Activated B cell treated with CpG ODN at 0.5 μM for 24 hours (primary cell): ENCODE data around the gene ARRDC3. TPM values are rescaled to one million over a fixed set of nuclear protein-coding genes. Genes with fewer than 3 reads are reported as not detected.

Experiments
- ATAC-seq: fragments of 200-7000 bp; cut with Tn5 transposase; one replicate; pipeline ENCODE4 v1.10.0; 2021; ENCODE audit warnings: low read depth, mild to moderate bottlenecking, moderate library complexity
- CTCF ChIA-PET: fragments of 350-600 bp; sonication (Branson Sonifier 250); formaldehyde crosslinking; loops from one replicate; lab custom pipeline; 2021; ENCODE audit warnings: antibody characterized with exemption; lab: Charles Lee
- POLR2A ChIA-PET: fragments of 350-600 bp; sonication (Branson Sonifier 250); formaldehyde crosslinking; loops from one replicate; lab custom pipeline; 2021; ENCODE audit warnings: antibody characterized with exemption; lab: Charles Lee
- DNase-seq: peaks from one replicate; pipeline ENCODE4 v3.0.0; 2022
- H3K27ac Mint-ChIP-seq: one replicate; pipeline ENCODE4 v1.8.0; 2020; ENCODE audit warnings: mixed read lengths
- H3K27me3 Mint-ChIP-seq: one replicate; pipeline ENCODE4 v1.8.0; 2021; ENCODE audit warnings: mixed read lengths
- H3K36me3 Mint-ChIP-seq: one replicate; pipeline ENCODE4 v1.8.0; 2021; ENCODE audit warnings: low read depth, mixed read lengths
- H3K4me1 Mint-ChIP-seq: one replicate; pipeline ENCODE4 v1.8.0; 2021; ENCODE audit warnings: mixed read lengths
- H3K4me3 Mint-ChIP-seq: one replicate; pipeline ENCODE4 v1.8.0; 2020; ENCODE audit warnings: mild to moderate bottlenecking, mixed read lengths
- H3K9me3 Mint-ChIP-seq: one replicate; pipeline ENCODE4 v1.8.0; 2020; ENCODE audit warnings: mixed read lengths
- CTCF ChIP-seq: fragments of 200-600 bp; IDR thresholded peaks from one replicate; pipeline ENCODE4 v1.8.0; 2022; ENCODE audit warnings: antibody characterized with exemption, mild to moderate bottlenecking
- intact Hi-C: fragments of 100-400 bp; cut with micrococcal nuclease; formaldehyde crosslinking; loops from one replicate; pipeline ENCODE4 v1.15.1; 2024
- total RNA-seq: library from RNA; stranded (reverse); gene quantifications from 2 replicates; pipeline ENCODE4 v1.2.3, GENCODE V29; 2022

The ARRDC3 gene
- total RNA-seq = 56.3 and 65.3 TPM in 2 replicates

GRCh38 chr5:91383027-91383955 lies at the start of gene ARRDC3:
TSS of gene ARRDC3 (minus strand) at chr5:91383317. CDS start at chr5:91383092, 225 bp downstream.
- H3K4me1 Mint-ChIP-seq = peaks cover 28% of the 10 kb centered on the region
- CTCF ChIA-PET = interaction anchor here (0.7 to 6.5 kb wide), 13 partner anchors 10 to 517 kb away, joined by 3 to 153 read pairs (median 21); no protein-coding TSS in a partner anchor
- ATAC-seq (peak; percentile 43), DNase-seq (peak; percentile 97)
- peak within 1 kb of the TSS; percentile 97 for H3K27ac Mint-ChIP-seq
- H3K4me3 Mint-ChIP-seq = peak within 1 kb of the TSS; percentile 93
- H3K36me3 Mint-ChIP-seq = peaks cover 37% of the 10 kb centered on the region
- no peaks in the 10 kb centered on the region for H3K27me3 Mint-ChIP-seq
- no peaks in the 10 kb centered on the region for H3K9me3 Mint-ChIP-seq
- no peak for TF ChIP-seq CTCF
- intact Hi-C loops = loop anchor here (1.0 to 2.0 kb wide), 3 partner anchors 72 to 909 kb away; partner anchors contain the start of genes MBLAC2 and POLR3G
- POLR2A ChIA-PET = interaction anchor here (0.7 to 6.1 kb wide), 27 partner anchors 9 to 973 kb away, joined by 3 to 194 read pairs (median 4); partner anchors contain the start of genes CETN3, LYSMD3, MBLAC2 and POLR3G

GRCh38 chr5:91430949-91431348 lies 47.8 kb upstream of the ARRDC3 start:
- Mint-ChIP-seq H3K27ac (no peak overlapping the region), H3K36me3 (no peaks in the 10 kb centered on the region), H3K9me3 (peaks cover 11% of the 10 kb centered on the region), H3K4me1 (peaks cover 14% of the 10 kb centered on the region), H3K4me3 (no peak overlapping the region), H3K27me3 (no peaks in the 10 kb centered on the region)
- no peak for DNase-seq
- POLR2A ChIA-PET = no interaction called here
- intact Hi-C loops = no loop called here
- no peak for ATAC-seq
- CTCF ChIA-PET = interaction anchor here (0.7 kb wide), 1 partner anchor 11 kb away, joined by 4 read pairs; no protein-coding TSS in a partner anchor
- TF ChIP-seq CTCF = no peak

- H3K27me3 Mint-ChIP-seq = no peaks in the 10 kb centered on the region
- no peak for TF ChIP-seq CTCF
- no peak overlapping the region for H3K27ac Mint-ChIP-seq
- CTCF ChIA-PET = no interaction called here
- ATAC-seq = no peak
- no peak overlapping the region for H3K4me3 Mint-ChIP-seq
- no peaks in the 10 kb centered on the region for H3K36me3 Mint-ChIP-seq
- H3K4me1 Mint-ChIP-seq = no peaks in the 10 kb centered on the region
- intact Hi-C loops = no loop called here
- H3K9me3 Mint-ChIP-seq = peaks cover 11% of the 10 kb centered on the region
- POLR2A ChIA-PET = no interaction called here
- no peak for DNase-seq
These were observed 41.7 kb upstream of the ARRDC3 start for GRCh38 chr5:91424638-91425436.

GRCh38 chr5:91423871-91424270 lies 40.8 kb upstream of the ARRDC3 start:
- Mint-ChIP-seq H3K9me3 (peaks cover 6% of the 10 kb centered on the region), H3K27ac (no peak overlapping the region), H3K4me1 (no peaks in the 10 kb centered on the region), H3K4me3 (no peak overlapping the region), H3K36me3 (no peaks in the 10 kb centered on the region), H3K27me3 (no peaks in the 10 kb centered on the region)
- DNase-seq = no peak
- no peak for ATAC-seq
- TF ChIP-seq CTCF = no peak
- CTCF ChIA-PET = interaction anchor here (2.4 kb wide), 1 partner anchor 492 kb away, joined by 8 read pairs; no protein-coding TSS in a partner anchor
- POLR2A ChIA-PET = no interaction called here
- intact Hi-C loops = no loop called here
